CD4-positive, alpha-beta T cell treated with Interleukin-6 for 4 hours (primary cell): Measurements from ENCODE around the gene TCF7L2.

Source experiments
- DNase-seq: peaks from one replicate; pipeline ENCODE4 v3.0.0-alpha.2; 2020; ENCODE audit warnings: mixed read lengths

The TCF7L2 gene

DNA sequence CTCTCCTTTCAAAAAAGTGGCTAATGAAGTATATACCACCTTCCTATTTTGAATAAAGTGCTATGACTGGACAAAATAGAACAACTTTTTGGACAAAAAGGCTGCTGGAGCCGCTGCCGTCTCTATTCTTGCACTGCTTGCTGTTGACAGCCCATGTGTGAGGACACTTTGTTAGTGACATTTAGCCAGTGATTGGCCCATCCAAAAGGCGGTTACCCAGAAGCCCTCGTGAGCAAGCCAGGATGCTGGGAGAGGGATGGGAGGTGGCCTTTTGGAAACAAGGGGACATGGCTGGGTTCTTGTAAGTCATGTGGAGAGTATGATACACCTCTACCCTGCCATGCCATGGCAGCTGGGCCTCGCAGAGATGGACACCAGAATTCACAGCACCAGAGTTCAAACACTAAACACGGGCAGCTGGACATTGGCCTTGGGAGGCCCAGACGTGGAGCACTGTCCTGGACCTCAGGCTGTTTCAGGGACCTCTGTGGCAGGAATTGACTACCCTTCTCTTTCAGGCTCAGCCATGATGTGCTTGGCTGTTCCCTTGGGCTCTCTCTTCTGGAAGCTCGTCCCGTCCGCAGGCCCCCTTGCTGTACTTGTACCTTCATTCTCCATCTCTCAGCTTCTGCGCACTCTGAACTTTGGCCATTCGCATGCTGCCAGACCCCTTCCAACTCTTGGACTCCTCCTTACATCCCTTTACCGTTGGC is 118.3 kb downstream of the TCF7L2 start:
- no peak for DNase-seq

DNA sequence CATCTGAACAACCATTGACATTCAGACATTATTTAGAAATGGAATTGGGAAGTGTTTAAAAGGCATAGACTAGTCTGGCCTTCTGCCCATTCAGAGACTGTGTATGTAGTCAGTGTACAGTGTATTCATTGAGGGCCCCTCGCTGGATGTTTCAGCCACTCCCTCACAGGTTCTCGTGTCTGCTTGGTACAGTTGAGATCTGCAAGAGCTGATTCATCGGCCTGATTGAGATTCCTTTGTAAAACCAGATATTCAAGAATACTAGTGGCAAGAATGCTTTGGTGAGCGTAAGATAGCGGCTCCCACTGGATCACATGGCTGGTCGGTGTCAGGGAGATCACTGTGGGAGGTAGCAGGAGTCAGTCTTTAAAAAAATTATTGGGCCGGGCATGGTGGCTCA is 119.5 kb downstream of the TCF7L2 start:
- DNase-seq: no peak

DNA sequence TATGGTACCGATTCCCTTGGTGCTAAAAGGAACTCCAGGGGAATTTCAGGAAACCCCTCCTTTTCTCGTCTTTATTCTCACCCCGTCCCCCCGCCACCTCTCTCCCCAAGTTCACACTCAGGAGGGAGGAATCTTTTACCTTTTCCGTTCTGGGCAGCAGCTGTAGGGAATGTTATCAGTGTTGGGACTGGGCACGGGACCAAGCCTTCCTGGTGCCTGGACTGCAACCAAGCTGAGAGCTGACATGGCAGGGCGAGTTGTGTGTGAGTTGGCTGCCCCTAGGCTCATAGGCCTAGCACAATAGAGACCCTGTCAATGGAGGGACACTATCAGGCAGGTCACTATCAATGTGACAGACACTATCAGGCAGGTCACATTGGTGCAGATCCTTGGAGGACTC is 121.4 kb downstream of the TCF7L2 start:
- no peak for DNase-seq

DNA sequence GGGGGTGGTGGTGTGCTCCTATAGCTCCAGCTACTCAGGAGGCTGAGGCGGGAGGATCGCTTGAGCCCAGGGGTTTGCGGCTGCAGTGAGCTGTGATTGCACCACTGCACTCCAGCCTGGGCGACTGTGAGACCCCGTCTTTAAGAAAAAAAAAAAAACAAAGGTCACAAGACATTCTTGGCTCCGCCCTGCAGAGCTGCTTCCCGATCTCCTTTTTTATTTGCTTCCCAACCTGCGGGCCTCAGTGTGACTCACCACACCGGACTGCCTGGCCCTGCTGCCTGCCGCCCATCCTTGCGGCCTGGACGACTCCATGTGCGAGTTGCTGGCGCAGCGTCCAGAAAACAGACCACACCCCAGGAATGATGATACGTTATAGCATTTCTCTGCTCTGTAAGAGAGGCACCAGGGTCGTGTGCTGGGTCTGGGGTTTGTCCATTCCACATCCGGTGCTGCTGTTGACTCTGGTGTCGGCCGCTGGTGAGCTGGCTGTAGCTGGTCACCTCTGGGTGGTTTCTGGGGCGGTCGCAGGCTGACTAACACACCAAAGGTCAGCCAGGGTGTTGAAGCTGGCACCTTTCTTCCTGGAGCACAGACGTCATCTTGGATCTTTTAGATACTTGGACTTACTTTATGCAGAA is 123.6 kb downstream of the TCF7L2 start:
- DNase-seq: no peak

DNA sequence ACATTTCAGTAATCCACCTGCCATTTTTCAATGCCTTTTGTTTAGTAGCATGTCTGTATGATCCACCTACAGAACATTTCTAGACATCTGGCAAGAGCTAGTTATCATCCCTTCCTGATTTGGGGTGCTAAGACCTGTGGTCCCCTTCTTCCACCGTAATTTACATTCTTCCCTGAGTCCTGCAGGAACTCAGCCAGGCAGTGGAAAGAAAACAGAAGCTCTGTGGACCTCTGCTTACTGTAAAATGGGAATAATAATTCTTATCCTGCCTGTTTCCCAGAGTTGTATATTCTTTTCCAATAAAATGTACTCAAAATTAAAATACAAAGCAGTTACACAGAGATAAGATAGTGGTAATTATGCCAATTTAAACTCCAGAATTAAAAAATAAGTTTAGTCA is 126.9 kb downstream of the TCF7L2 start:
- no peak for DNase-seq

DNA sequence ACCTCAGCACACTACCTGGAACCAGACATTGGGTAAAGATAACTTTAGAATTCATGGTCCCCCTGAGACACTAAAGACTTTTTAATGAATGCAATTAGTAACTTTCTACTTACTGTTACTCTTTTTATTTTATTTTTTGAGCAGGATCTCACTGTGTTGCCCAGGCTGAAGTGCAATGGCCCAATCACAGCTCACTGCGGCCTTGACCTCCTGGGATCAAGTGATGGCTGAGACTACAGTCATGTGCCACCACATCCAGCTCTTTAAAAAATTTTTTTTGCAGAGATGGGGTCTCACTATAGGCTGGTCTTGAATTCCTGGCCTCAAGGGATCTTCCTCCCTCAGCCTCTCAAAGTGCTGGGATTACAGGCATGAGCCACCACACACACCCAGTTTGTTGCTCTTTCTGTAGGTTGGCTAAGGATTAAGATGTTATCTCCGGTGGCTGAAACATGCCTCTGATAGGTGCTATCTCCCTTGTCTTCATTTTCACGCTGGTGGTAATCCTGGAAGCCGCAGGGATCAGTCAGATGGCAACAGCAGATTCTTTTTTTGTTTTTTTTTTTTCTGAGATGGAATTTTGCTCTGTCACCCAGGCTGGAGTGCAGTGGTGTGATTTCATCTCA is 128.3 kb downstream of the TCF7L2 start:
- no peak for DNase-seq

DNA sequence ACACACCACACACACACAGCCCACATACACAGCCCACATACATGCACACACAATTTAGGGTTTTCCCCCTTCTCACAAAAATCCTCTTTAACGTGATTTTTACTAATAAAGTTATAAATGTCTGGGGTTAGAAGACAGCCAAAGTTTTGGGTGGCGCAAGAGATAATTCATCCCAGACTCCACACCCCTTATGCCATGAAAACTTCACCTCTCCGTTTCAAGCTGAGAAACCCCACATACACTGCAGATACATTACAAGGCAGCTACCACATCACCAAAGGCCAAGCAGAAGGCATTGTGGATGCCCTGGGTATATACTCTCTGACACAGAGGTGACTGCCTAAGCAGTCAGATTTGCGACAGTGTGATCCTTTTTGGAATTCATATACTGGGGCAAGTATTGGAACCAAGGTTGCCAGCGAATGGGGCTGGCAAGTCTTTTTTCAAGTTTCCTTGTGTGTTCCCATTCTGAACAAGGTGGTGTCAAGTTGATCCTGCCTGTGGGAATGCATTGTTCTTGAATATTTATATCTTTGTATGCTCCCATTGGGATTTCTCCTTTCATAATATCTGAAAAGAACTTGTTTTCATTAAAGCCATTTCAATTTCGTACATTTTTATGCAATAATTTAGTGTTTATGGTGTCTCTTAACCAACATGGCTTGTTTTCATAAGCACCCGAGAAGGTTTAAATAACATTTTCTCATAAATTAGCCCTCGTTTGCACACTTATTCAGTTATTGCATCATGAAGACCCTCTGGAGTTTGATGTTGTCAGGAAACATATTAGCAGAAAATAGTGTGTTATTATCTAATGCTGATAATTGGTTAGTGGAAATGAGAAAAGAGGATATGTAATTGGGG is 130.2 kb downstream of the TCF7L2 start:
- no peak for DNase-seq

DNA sequence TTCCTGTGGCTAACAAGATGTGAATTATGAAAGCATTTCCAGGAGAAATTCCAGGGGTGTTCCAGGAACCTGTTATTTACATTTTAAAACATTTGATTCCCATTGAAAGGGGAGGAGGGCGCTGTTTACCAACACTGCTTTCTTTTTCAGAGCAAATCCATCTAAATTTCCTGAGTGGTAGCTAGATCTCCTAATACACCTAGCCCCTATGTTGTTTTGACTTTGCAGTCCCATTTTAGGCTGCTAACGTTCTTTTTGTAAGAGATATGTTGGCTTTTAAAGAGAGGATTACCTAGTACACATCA is 130.8 kb downstream of the TCF7L2 start:
- no peak for DNase-seq

DNA sequence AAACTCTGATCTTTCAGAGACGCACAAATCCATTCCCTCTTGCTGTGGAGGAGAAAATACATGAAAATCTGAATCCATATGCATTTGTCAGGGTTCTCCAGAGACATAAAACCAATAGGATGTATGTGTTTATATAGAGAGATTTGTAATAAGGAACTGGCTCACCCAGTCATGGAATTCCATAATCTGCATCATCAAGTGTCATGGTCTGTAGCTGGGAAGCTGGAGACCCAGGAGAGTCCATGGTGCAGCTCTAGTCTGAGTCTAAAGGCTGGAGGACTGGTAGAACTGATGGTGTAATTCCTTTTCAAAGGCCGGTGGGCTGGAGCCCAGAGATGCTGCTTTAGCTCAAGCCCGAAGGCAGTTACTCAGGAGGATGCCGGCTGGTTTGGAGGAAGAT is 134.0 kb downstream of the TCF7L2 start:
- DNase-seq: no peak

DNA sequence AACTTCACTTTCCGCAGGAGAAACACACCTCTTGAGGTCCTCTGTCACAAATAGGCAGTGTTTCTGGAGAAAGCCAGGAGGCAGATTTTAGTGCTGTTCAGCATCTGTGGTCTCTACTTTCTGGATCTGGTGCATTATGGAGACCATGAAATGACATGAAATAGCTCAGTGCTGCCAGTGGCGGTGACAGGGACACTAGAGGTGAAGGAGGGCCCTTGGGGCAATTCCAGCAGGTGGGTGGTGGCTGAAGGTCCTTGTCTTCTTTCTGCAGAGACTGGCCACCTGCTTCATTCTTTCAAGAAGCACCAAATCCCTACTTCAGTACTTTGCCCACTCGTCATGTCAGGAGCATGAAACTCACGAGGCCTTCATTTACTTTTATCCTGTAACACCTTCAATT is 135.7 kb downstream of the TCF7L2 start:
- no peak for DNase-seq

DNA sequence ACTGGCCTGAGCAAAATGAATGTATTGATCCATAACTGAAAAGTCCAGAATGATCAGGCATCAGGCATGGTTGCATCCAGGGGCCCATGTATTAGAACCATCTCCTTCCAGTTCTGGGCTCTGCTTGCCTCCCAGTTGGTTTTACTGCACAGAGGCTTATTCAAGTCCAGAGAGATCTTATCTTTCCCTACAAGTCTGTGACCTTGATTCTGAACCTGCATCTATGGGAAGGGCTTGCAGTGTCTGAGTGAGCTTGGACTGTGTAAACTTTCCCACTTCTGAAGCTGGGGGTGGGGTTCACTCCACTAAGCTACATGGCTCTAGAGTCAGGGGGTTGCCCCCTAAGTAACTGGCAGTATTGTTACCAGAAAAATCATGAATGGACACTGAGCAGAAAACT is 136.2 kb downstream of the TCF7L2 start:
- no peak for DNase-seq

DNA sequence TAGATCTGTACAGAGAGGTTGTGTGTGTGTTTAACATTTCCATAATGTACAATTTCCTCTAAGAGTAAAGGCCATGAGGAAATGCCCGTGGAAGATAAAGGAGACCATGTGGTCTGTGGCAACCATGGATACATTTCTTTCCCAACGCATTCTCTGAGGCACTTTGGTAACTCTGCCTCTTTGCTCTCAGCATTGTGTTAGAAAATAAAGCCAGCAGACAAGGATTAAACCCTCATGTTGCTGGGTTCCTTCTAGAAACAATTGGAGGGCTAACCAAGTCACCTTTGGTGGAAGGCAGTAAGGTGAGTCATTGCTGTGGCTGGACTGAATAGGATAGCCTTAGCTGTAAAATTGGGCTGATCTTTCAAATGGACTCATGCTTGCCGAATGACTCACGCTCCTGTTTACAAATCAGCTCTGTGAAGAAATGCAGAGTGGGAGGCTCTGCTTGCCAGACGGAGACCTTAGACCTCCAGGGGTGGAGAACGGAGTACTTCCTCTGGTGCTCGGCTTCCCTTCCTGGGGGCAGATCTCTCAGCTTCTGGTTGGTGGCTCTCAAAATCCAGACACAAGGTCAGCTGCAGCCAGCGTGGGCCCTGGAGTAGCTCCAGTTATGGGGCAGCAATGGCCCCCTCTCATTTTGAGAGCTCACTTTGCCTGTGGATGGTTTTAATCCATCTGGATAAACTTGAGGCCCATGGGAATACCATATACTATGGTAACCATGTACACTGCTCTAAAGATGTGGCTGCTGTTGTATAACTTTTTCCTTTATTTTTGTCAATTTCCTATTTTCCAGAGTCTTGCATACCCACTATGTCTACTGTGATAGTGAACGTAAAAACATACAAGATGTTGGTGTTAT is 137.3 kb downstream of the TCF7L2 start:
- no peak for DNase-seq

DNA sequence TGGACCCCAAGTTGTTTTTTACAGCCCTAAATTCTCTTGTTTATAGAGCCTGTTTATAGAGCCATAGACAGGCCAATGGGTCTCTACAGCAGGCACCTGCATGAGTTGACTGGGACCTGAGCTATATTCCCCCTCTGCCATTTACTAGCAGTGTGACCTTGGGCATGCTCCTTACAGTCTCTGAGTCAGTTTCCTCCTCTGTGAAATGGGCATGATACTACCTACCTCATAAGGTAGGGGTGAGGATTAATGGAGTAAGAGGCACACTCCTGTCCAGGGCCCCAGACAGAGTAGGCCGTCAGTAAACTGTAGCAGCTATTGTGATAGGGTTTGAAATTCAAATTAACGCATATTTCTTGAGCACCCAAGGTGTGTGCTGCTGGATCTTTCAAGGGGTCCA is 138.1 kb downstream of the TCF7L2 start:
- no peak for DNase-seq

DNA sequence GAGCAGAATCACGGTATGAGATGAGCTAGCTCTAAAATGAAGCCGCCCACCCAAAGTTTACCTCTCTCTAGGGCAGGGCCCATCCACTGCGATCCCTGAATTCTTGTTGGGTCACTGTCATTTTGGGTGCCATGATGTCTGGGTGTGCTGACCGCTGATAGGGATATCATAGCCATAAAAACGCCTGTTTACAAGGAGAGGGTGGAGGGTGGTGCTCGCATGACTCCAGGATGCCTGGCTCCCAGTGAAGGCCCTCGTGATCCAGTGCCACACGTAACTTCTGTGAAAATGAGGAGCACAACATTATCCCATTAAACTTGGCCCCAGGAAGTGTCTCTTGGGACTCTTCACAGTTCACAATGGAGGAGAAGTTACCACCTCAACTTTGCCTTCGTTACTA is 139.5 kb downstream of the TCF7L2 start:
- no peak for DNase-seq

DNA sequence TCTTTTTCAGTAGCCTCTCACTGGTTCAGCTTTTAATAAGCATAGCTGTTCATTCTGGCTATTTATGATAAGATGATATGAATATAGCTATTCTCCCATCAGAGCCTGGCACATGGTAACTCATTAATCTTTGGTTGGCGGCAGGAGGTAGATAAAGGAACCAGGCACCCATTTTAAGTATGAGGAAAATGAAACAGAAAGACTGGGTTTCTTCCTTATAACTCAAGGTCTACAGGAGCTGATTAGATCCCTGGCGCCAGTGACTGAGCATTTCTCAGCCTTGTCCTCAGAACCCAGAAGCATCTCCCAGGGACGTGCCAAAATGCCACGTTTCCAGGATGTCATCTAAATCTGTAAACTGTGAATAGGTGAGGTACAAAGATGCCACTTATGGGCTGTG is 141.9 kb downstream of the TCF7L2 start:
- DNase-seq: no peak

DNA sequence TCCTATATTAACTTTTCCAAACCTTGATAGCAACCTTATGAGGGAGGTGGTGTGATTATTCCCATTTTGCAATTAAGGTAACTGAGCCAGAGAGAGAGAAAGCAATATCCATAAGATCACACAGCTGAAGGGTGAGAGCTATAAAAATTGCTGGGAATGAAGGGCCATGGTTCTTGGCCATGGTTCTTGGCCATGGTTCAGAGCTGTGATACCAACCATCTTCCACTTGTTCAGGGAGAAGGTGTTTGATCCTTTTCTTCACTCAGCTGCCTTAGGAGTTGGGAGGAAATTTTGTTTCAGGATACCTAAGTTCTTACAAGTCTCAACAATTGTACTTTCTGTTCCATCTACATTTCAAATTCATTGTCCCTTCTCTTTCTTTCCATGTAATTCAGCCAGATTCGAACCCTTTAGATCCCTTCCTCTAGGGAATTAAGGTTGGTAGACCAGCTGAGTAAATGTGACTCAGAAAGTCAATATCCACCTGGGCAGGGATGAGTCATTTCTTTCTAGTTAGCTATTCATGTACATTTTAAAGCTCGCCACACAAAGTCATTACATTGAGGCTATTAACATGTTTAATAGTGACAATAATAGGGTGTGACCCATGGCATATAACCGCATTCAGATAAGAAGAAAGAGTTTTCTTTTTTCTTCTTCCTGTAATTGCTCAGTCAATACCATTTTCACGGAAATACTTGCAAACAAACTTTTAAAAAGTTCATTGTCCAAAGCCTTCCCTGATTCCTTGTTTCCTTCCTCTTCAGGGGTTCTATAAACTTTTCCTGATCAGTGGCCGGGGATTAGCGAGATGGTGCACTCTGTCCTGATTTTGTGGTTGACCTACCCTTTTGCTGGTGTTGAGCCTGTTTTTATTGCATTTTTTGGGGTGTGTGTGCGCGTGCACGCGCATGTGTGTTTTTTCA is 143.4 kb downstream of the TCF7L2 start:
- DNase-seq: no peak

DNA sequence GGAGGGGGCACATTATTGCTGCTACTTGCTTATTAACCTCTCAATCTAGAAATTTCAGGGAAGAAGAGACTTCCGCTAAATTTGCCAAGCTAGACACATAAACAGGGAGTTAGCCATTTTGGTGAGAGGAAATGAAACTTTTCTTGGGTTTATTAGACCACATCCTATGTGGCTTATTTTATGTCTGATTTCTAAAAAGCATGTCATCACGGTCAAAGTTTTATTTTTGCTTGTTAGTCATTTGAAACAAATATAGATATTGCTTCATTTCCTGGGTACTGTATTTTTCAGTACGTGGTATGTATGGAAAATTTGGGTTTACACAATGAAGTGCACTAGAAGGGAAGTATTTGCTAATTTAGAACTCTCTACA is 144.1 kb downstream of the TCF7L2 start:
- no peak for DNase-seq

DNA sequence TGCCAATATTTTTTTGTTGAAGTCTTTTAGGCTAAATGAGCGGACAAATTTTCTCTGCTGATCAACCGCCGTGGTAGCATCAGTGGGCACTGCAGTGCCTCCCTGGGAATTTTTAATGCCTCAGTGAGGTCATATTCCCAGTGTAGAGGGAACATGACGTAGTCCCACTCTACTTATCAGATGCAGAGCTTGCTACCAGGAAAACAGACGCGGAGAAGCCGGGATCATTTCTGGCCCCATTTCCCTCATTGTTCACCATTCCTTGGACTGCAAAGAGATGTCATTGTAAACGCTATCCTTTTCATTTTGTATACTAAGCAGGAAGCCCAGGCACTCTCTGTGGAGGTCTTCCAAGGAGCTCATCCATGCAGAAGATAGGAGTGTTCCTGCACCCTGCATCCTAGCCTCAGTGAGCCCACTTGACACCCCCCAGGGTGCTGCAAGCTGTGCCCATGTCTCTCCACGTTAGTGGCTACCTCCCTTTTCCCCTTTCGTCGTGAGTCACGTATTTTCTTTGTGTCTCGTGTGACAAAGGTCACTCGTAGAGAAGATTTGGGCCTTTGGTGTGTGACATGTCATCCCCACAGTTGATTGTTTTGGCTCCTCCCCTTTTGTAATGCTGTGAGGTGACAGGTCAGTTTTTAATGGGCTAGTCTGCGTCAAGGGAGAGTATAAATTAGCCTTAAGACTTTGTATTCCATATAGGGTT is 145.5 kb downstream of the TCF7L2 start:
- no peak for DNase-seq

DNA sequence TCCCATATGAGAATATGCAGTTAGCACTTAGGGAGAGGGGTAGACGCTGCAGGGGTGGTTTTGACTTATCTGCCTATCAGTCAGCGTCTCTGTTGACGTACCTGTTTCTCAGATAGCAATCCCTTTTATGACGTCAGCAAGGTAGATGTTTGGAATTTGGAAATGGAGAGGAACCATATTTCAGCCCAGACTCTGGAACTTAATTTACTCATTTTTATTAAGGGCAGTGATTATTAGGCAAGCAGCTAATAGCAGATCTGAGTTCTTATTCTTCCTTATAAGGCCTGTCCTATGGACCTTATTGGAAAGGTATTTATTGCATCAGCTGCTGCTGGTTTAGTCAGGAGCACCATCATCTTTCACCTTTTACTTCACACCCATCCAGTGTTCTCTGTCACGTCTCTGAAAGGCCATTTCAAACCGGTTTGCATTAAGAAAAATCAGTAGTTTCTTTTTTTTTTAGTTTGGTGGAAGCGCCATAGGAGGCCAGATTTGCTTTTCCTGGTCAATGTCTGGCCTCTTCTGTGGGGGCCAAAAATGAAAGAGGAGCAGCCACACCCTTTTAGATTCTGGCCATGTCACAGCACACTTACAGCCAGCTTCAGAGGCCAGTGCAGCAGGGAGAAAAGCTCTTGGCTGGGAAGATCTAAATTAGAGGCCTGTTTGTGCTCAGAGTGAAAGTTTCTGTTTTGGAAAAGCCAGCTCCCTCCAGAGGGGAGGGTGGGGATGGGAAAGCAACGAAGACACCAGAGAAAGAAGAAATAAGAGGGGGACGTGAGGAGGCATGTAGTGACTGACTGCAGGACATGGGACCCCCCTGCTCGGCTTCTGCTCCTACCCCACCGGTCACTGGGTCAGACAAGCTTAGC is 146.3 kb downstream of the TCF7L2 start:
- DNase-seq: no peak

DNA sequence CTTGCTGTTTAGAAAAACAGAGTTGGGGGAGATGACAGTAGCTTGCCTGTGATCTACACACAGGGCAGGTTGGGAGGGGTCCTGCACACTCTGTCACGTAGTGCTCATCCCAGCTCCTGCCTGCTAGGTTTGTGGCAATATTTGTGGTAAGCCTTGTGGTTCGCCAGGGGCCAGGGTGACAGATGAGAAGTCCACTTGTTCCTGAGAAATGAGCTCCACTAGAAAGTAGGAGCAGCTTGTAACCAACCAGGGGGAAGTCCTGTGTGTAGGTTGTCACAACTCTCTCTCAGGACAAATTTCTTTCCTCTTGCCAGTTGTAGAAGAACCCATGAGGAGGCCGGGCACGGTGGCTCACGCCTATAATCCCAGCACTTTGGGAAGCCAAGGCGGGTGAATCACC is 147.0 kb downstream of the TCF7L2 start:
- no peak for DNase-seq
